Lower leg skin (tissue), 4 donors: Measurements from ENCODE around the gene CD37. TPM values are rescaled to one million over a fixed set of nuclear protein-coding genes. Genes with fewer than 3 reads are reported as not detected.
"Not testable (repeated sequence)": the region's sequence is repeated elsewhere in the genome, so short reads cannot be mapped to it uniquely, and the experiment has no call there.

Experiments
- DNase-seq, 2 donors: peaks; one replicate each; pipeline ENCODE4 v3.0.0-alpha.2; 2019; ENCODE audit warnings: low spot score in 2 of 2
- H3K4me3 ChIP-seq: fragments of 200-600 bp; sonication (generic); 2 replicates; pipeline ENCODE4 v1.5.1; 2017; ENCODE audit warnings: mild to moderate bottlenecking, low read depth; ENCODE audit not compliant: poor library complexity, severe bottlenecking
- POLR2A ChIP-seq, 2 donors: fragments of 450-650 bp; IDR thresholded peaks; one replicate each; pipeline ENCODE4 v1.6.1; 2016 to 2017; ENCODE audit warnings: antibody characterized with exemption in 2 of 2, mild to moderate bottlenecking in 1 of 2, moderate library complexity in 1 of 2
- WGBS, 2 donors: methylation state at CpG; one replicate each; pipeline ENCODE4 v1.1.5; 2018; 5-methylcytosine and 5-hydroxymethylcytosine counted together
- intact Hi-C: fragments of 100-400 bp; cut with DNase I; formaldehyde crosslinking; loops from one replicate; pipeline ENCODE4 v1.15.0; 2023; ENCODE audit warnings: low total_unique reads
- total RNA-seq, 4 donors: library from RNA; depleted of rRNA; stranded (reverse); fragments of >200 nt; gene quantifications; one replicate each; pipeline ENCODE4 v1.1.0, GENCODE V29; 2016
- TF ChIP-seq, protein P1 (sequence below), 3 donors: fragments of 450-650 bp; IDR thresholded peaks; one replicate each; pipeline ENCODE4 v1.5.1; 2016; ENCODE audit warnings: antibody characterized with exemption in 3 of 3, mild to moderate bottlenecking in 3 of 3, moderate library complexity in 2 of 3

Gene CD37
- total RNA-seq, 4 donors from 2014 or later = 2.6 to 8.5 (median 5.9) TPM

DNA sequence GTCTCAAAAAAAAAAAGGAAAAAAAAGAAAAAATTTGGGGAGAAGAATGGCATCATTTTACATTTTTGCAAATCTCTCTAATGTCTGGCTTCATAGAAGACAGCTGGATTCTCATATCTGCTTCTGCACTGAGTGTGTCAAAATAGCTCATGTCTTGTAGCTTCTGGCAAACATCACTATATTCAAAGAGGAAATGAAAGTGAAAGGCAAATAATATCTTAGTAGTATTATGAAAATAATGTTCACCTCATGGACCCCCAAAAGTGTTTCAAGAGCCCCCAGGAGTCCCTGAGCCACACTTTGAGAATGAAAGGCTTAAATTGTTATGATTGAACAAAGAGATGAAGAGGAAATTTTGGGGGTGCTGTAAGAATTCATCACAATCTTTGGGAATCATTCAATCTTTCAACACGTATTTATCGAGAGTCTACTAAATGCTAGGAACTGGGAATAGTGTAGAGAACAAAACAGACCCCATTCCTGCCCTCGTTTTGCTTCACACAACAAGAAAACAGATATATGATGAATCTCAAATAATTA is 9.0 kb upstream of the CD37 start:
- DNase-seq = no peak
- H3K4me3 ChIP-seq = no peak overlapping the region
- TF ChIP-seq POLR2A (IDR thresholded peaks at IDR 0.05) = no peak
- TF ChIP-seq, protein P1, sequence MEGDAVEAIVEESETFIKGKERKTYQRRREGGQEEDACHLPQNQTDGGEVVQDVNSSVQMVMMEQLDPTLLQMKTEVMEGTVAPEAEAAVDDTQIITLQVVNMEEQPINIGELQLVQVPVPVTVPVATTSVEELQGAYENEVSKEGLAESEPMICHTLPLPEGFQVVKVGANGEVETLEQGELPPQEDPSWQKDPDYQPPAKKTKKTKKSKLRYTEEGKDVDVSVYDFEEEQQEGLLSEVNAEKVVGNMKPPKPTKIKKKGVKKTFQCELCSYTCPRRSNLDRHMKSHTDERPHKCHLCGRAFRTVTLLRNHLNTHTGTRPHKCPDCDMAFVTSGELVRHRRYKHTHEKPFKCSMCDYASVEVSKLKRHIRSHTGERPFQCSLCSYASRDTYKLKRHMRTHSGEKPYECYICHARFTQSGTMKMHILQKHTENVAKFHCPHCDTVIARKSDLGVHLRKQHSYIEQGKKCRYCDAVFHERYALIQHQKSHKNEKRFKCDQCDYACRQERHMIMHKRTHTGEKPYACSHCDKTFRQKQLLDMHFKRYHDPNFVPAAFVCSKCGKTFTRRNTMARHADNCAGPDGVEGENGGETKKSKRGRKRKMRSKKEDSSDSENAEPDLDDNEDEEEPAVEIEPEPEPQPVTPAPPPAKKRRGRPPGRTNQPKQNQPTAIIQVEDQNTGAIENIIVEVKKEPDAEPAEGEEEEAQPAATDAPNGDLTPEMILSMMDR (IDR thresholded peaks at IDR 0.05) = no peak
- intact Hi-C loops = loop anchor here (10.0 kb wide), 1 partner anchor 81 kb away; no protein-coding TSS in a partner anchor
- WGBS, 2 donors = 91 to 92% methylated on average over 3 of the region's 3 CpGs

GRCh38 chr19:49327878-49328544 is 7.2 kb upstream of the CD37 start:
- no peak for DNase-seq
- intact Hi-C loops = loop anchor here (10.0 kb wide), 1 partner anchor 83 kb away; no protein-coding TSS in a partner anchor
- TF ChIP-seq, protein P1 (IDR thresholded peaks at IDR 0.05) = no peak
- TF ChIP-seq POLR2A (IDR thresholded peaks at IDR 0.05) = no peak
- 51 to 63% methylated on average over 2 of the region's 2 CpGs for WGBS, 2 donors
- H3K4me3 ChIP-seq = no peak overlapping the region

DNA sequence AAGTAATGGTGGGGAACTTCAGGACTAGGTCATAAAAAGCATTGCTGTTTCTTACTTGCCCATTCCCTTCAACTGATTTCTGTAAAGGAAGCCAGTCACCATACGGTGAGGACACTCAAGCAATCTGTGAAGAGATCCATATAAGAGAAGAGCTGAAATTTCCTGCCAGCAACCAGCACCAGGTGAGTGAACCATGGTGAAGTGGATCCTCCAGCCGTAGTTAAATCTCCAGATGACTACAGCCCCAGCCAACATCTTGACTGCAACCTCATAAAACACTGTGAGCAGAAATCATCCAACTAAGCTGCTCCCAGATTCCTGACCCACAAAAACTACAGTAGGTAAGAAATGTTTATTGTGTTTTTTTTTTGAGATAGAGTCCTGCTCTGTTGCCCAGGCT is 6.5 kb upstream of the CD37 start:
- WGBS, 2 donors = 88 to 91% methylated on average over 2 of the region's 2 CpGs
- intact Hi-C loops = loop anchor here (10.0 kb wide), 1 partner anchor 84 kb away; no protein-coding TSS in a partner anchor
- peak in 1 of 2 donors; percentile 39 for DNase-seq

DNA sequence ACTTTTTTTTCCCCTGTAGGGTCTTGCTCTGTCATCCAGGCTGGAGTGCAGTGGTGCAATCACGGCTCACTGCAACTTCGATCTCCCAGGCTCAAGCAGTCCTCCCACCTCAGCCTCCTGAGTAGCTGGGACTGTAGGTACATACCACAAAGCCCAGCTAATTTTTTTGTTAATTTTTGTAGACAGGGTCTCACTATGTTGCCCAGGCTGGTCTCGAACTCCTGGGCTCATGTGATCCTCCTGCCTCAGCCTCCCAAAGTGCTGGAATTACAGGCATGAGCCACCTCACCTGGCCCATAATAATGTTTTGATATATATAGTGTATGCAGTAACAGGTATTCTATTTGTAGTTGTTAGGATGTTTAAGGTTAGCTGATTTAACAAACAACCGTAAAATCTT is 4.0 kb upstream of the CD37 start:
- DNase-seq = peak in 1 of 2 donors; percentile 46
- intact Hi-C loops, H3K4me3 ChIP-seq: not testable (repeated sequence)
- 95 to 98% methylated on average over 4 of the region's 4 CpGs for WGBS, 2 donors

More for the DNA sequence above, 6.5 kb upstream of the CD37 start:
- H3K4me3 ChIP-seq = no peak overlapping the region
- TF ChIP-seq POLR2A (IDR thresholded peaks at IDR 0.05) = no peak
- TF ChIP-seq, protein P1 (IDR thresholded peaks at IDR 0.05) = no peak

GRCh38 chr19:49331616-49332055 is 3.6 kb upstream of the CD37 start:
- 69 to 73% methylated on average over 2 of the region's 2 CpGs for WGBS, 2 donors
- intact Hi-C loops = no loop called here
- peak in 1 of 2 donors; percentile 74 for DNase-seq

GRCh38 chr19:49332691-49333417 is 2.4 kb upstream of the CD37 start:
- DNase-seq = peak in 1 of 2 donors; percentile 31
- 92 to 95% methylated on average over 13 of the region's 13 CpGs for WGBS, 2 donors
- intact Hi-C loops, H3K4me3 ChIP-seq: not testable (repeated sequence)

More at GRCh38 chr19:49331616-49332055, 3.6 kb upstream of the CD37 start:
- no peak for TF ChIP-seq POLR2A (IDR thresholded peaks at IDR 0.05)
- TF ChIP-seq, protein P1 (IDR thresholded peaks at IDR 0.05) = no peak
- no peak overlapping the region for H3K4me3 ChIP-seq
